HL-60/S4 treated with retinoic acid at 250 ng/mL for 4 days and 3 days (cell line): Measurements from ENCODE around the gene NFIL3.

ENCODE experiments used
- in situ Hi-C: fragments of 300-500 bp; cut with MboI; formaldehyde crosslinking; loops from 2 replicates; pipeline ENCODE4 v1.7.0; 2022; ENCODE audit warnings: low sequenced_read_pairs

Gene NFIL3

GRCh38 chr9:91361291-91362050 is 62.2 kb downstream of the NFIL3 start, which contains the start of gene AUH:
Gene AUH, minus strand, starts transcription at chr9:91361918. Its CDS starts 29 bp downstream, at chr9:91361889.
- in situ Hi-C loops = no loop called here

DNA sequence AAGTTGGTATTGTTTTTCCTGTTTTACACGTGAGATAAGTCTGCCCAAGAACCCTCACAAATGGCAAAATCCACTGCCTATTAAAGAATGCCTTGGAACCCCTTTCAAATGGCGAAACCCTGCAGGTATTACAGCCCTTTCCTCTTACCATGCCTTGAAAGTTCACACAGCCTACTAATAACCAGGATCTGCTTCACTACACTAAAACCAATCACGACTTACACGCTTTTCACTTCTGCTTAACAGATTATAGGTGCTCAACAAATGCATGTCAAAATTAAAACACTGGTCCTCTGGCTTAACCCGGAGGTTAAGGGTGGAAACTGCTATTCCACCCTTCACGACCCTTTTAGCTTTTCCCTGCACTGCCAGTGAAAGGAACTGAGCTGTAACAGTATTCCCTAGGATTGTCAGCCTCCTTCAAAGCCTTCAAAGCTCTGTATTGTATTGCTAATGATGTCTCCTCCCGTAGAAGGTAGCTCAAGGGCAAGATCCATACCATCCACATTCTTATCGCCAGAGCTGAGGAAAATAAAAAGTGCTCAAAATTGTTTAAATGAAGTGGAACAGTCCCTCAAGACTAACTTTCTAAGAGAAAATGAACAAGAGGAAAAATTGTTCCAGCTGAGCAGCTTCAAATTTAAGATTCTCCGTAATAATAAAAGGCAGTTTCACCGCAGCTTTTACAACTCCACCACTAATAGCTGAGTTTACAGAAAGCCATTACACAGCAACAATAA is 62.9 kb downstream of the NFIL3 start:
- in situ Hi-C loops = no loop called here

- in situ Hi-C loops = no loop called here
Observed at GRCh38 chr9:91359734-91360470, 63.7 kb downstream of the NFIL3 start.

- in situ Hi-C loops = no loop called here
Observed at GRCh38 chr9:91359083-91359482, 64.5 kb downstream of the NFIL3 start.
